Smooth muscle cell (in vitro differentiated cells): ENCODE results near the gene FTO. TPM values are rescaled to one million over a fixed set of nuclear protein-coding genes. Genes with fewer than 3 reads are reported as not detected.

ENCODE experiments used
- DNase-seq: peaks from one replicate; lab custom pipeline; 2025; ENCODE audit not compliant: unreplicated experiment; lab: John Stamatoyannopoulos, UW
- H2AFZ ChIP-seq: fragments of 200-600 bp; sonication (generic); 2 replicates; pipeline ENCODE4 v1.6.0; 2016; ENCODE audit warnings: antibody characterized with exemption, low read depth, mild to moderate bottlenecking
- H3F3A ChIP-seq: fragments of 200-600 bp; sonication (generic); 2 replicates; pipeline ENCODE4 v1.6.0; 2017; ENCODE audit warnings: antibody characterized with exemption, low read depth
- H3K27ac ChIP-seq: fragments of 200-600 bp; sonication (generic); 2 replicates; pipeline ENCODE4 v1.5.1; 2016; ENCODE audit warnings: low read depth, mild to moderate bottlenecking
- H3K27me3 ChIP-seq: fragments of 200-600 bp; sonication (generic); 2 replicates; pipeline ENCODE4 v1.6.1; 2016; ENCODE audit warnings: low read depth, mild to moderate bottlenecking
- H3K36me3 ChIP-seq: fragments of 200-600 bp; sonication (generic); 2 replicates; pipeline ENCODE4 v1.5.1; 2016; ENCODE audit warnings: low read depth
- H3K4me1 ChIP-seq: fragments of 200-600 bp; sonication (generic); 2 replicates; pipeline ENCODE4 v1.5.1; 2016; ENCODE audit warnings: low read depth
- H3K4me2 ChIP-seq: fragments of 200-600 bp; sonication (generic); 2 replicates; pipeline ENCODE4 v1.6.0; 2016; ENCODE audit warnings: mild to moderate bottlenecking
- H3K4me3 ChIP-seq: fragments of 200-600 bp; sonication (generic); 2 replicates; pipeline ENCODE4 v1.5.1; 2016; ENCODE audit warnings: mild to moderate bottlenecking
- H3K79me2 ChIP-seq: fragments of 200-600 bp; sonication (generic); 2 replicates; pipeline ENCODE4 v1.6.0; 2016; ENCODE audit warnings: low read depth, mild to moderate bottlenecking
- H3K9ac ChIP-seq: fragments of 200-600 bp; sonication (generic); 2 replicates; pipeline ENCODE4 v1.6.0; 2016; ENCODE audit warnings: low read depth
- H3K9me3 ChIP-seq: fragments of 200-600 bp; sonication (generic); replicated peaks from 2 replicates; pipeline ENCODE4 v1.5.1; 2016; ENCODE audit warnings: low read depth
- H4K20me1 ChIP-seq: fragments of 200-600 bp; sonication (generic); 2 replicates; pipeline ENCODE4 v1.6.0; 2016; ENCODE audit warnings: low read depth
- CTCF ChIP-seq: fragments of 200-600 bp; sonication (generic); IDR thresholded peaks from 2 replicates; pipeline ENCODE4 v1.5.1; 2017; ENCODE audit warnings: borderline replicate concordance, mild to moderate bottlenecking, antibody characterized with exemption; ENCODE audit not compliant: insufficient read depth, poor library complexity, severe bottlenecking
- WGBS: methylation state at CpG from one replicate; pipeline ENCODE4 v1.1.7; 2016; ENCODE audit warnings: low lambda C conversion rate; 5-methylcytosine and 5-hydroxymethylcytosine counted together
- polyA plus RNA-seq: library from polyadenylated mRNA; unstranded; fragments of >200 nt; fragmentation: Nextera tagmentation; extraction: Ambion mirVana; gene quantifications from 2 replicates; pipeline ENCODE4 v1.2.1, GENCODE V29; 2016
- total RNA-seq: library from RNA; depleted of rRNA; stranded (reverse); fragments of >200 nt; gene quantifications from 2 replicates; pipeline ENCODE4 v1.2.3, GENCODE V29; 2014

FTO gene
- total and polyA plus RNA-seq, 2 experiments from 2014 or later: 81.1 to 89.9 TPM

- H3K36me3 ChIP-seq: no peaks in the 10 kb centered on the region
- H4K20me1 ChIP-seq: no peaks in the 10 kb centered on the region
- no peaks in the 10 kb centered on the region for H3K9me3 ChIP-seq
- H3K27me3 ChIP-seq: peaks cover 3% of the 10 kb centered on the region
- no peaks in the 10 kb centered on the region for H3K79me2 ChIP-seq
- no peak overlapping the region for H3K27ac ChIP-seq
- H3F3A ChIP-seq: no peaks in the 10 kb centered on the region
- TF ChIP-seq CTCF: no peak
- no peak overlapping the region for H3K9ac ChIP-seq
- DNase-seq: no peak
- no peak overlapping the region for H3K4me3 ChIP-seq
- H3K4me2 ChIP-seq: peak overlapping the region; percentile 82
- 70% methylated on average over 24 of the region's 24 CpGs for WGBS
- H2AFZ ChIP-seq: peak overlapping the region; percentile 93
- H3K4me1 ChIP-seq: peaks cover 6% of the 10 kb centered on the region
These were observed 490.4 kb downstream of the FTO start for GRCh38 chr16:54194334-54194743.

- no peak overlapping the region for H3K4me2 ChIP-seq
- no peaks in the 10 kb centered on the region for H4K20me1 ChIP-seq
- H3K4me1 ChIP-seq: peaks cover 6% of the 10 kb centered on the region
- DNase-seq: no peak
- 93% methylated on average over 5 of the region's 5 CpGs for WGBS
- H3K4me3 ChIP-seq: no peak overlapping the region
- H3K27ac ChIP-seq: no peak overlapping the region
- TF ChIP-seq CTCF: no peak
- no peaks in the 10 kb centered on the region for H3K27me3 ChIP-seq
- no peaks in the 10 kb centered on the region for H3K36me3 ChIP-seq
- H3F3A ChIP-seq: no peaks in the 10 kb centered on the region
- no peak overlapping the region for H3K9ac ChIP-seq
- H3K9me3 ChIP-seq: no peaks in the 10 kb centered on the region
- no peaks in the 10 kb centered on the region for H3K79me2 ChIP-seq
- no peak overlapping the region for H2AFZ ChIP-seq
These were observed 493.8 kb downstream of the FTO start for GRCh38 chr16:54197758-54198157.

GRCh38 chr16:54199487-54200160, 495.7 kb downstream of the FTO start:
- no peaks in the 10 kb centered on the region for H3K9me3 ChIP-seq
- no peaks in the 10 kb centered on the region for H3K4me1 ChIP-seq
- TF ChIP-seq CTCF: no peak
- no peak for DNase-seq
- no peaks in the 10 kb centered on the region for H3K27me3 ChIP-seq
- H4K20me1 ChIP-seq: no peaks in the 10 kb centered on the region
- no peak overlapping the region for H3K4me2 ChIP-seq
- H3K9ac ChIP-seq: no peak overlapping the region
- H3K79me2 ChIP-seq: no peaks in the 10 kb centered on the region
- WGBS: 58% methylated on average over 19 of the region's 19 CpGs
- no peak overlapping the region for H3K27ac ChIP-seq
- no peaks in the 10 kb centered on the region for H3K36me3 ChIP-seq
- no peak overlapping the region for H3K4me3 ChIP-seq
- no peaks in the 10 kb centered on the region for H3F3A ChIP-seq
- H2AFZ ChIP-seq: no peak overlapping the region

- no peak for TF ChIP-seq CTCF
- no peak for DNase-seq
- 98% methylated on average over 3 of the region's 3 CpGs for WGBS
- no peaks in the 10 kb centered on the region for H3K79me2 ChIP-seq
- no peak overlapping the region for H3K27ac ChIP-seq
- H3K4me1 ChIP-seq: no peaks in the 10 kb centered on the region
- no peaks in the 10 kb centered on the region for H4K20me1 ChIP-seq
- no peaks in the 10 kb centered on the region for H3K36me3 ChIP-seq
- no peak overlapping the region for H3K4me2 ChIP-seq
- H3K9ac ChIP-seq: no peak overlapping the region
- no peaks in the 10 kb centered on the region for H3K9me3 ChIP-seq
- H3K4me3 ChIP-seq: no peak overlapping the region
- H3K27me3 ChIP-seq: peaks cover 4% of the 10 kb centered on the region
- H2AFZ ChIP-seq: no peak overlapping the region
- no peaks in the 10 kb centered on the region for H3F3A ChIP-seq
These were observed 496.2 kb downstream of the FTO start for GRCh38 chr16:54200161-54200534.
